CD4-positive, alpha-beta T cell treated with Interleukin-21 for 1 hour (primary cell): ENCODE results near the gene VWA2.

Source experiments
- DNase-seq: peaks from one replicate; pipeline ENCODE4 v3.0.0-alpha.2; 2020

VWA2 gene

GRCh38 chr10:114301177-114301576 is 62.1 kb downstream of the VWA2 start:
- no peak for DNase-seq

GRCh38 chr10:114301951-114302710 is 63.1 kb downstream of the VWA2 start:
- DNase-seq: no peak

GRCh38 chr10:114303556-114303955 is 64.5 kb downstream of the VWA2 start:
- DNase-seq: no peak

- peak; percentile 70 for DNase-seq
Measured at GRCh38 chr10:114304017-114304570, 65.0 kb downstream of the VWA2 start.

GRCh38 chr10:114304571-114305421 is 65.7 kb downstream of the VWA2 start:
- peak; percentile 68 for DNase-seq

- DNase-seq: no peak
Measured at GRCh38 chr10:114305521-114305925, 66.5 kb downstream of the VWA2 start.

GRCh38 chr10:114306116-114306973 is 67.3 kb downstream of the VWA2 start:
- DNase-seq: no peak

- no peak for DNase-seq
Measured at GRCh38 chr10:114307731-114308130, 68.7 kb downstream of the VWA2 start.

- DNase-seq: no peak
Measured at GRCh38 chr10:114308531-114309363, 69.7 kb downstream of the VWA2 start.

- DNase-seq: no peak
Measured at GRCh38 chr10:114309364-114309651, 70.3 kb downstream of the VWA2 start.

GRCh38 chr10:114310346-114310745 is 71.3 kb downstream of the VWA2 start:
- no peak for DNase-seq

- DNase-seq: no peak
Measured at GRCh38 chr10:114311023-114311422, 72.0 kb downstream of the VWA2 start.

- no peak for DNase-seq
Measured at GRCh38 chr10:114311496-114312209, 72.6 kb downstream of the VWA2 start.

- no peak for DNase-seq
Measured at GRCh38 chr10:114313139-114313538, 74.1 kb downstream of the VWA2 start.

- no peak for DNase-seq
Measured at GRCh38 chr10:114313866-114314265, 74.8 kb downstream of the VWA2 start.

- no peak for DNase-seq
Measured at GRCh38 chr10:114315566-114316420, 76.7 kb downstream of the VWA2 start.

- DNase-seq: no peak
Measured at GRCh38 chr10:114316744-114317143, 77.7 kb downstream of the VWA2 start.

GRCh38 chr10:114319406-114320248 is 80.6 kb downstream of the VWA2 start:
- no peak for DNase-seq
